DMS53 treated with DMSO at 0.1 percent for 48 hours (cell line): ENCODE results near the gene RAD52.

Experiments
- DNase-seq: peaks from one replicate; lab custom pipeline; 2025; ENCODE audit not compliant: unreplicated experiment; lab: John Stamatoyannopoulos, UW

The RAD52 gene

DNA sequence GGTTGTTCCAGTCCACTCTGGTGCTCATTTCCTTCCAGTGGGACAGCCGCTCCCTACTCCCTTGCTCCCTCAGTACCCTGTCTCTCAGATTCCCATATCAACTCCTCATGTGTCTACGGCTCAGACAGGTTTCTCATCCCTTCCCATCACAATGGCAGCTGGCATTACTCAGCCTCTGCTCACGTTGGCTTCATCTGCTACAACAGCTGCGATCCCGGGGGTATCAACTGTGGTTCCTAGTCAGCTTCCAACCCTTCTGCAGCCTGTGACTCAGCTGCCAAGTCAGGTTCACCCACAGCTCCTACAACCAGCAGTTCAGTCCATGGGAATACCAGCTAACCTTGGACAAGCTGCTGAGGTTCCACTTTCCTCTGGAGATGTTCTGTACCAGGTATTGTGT is 69.9 kb downstream of the RAD52 start:
- DNase-seq, result no peak

DNA sequence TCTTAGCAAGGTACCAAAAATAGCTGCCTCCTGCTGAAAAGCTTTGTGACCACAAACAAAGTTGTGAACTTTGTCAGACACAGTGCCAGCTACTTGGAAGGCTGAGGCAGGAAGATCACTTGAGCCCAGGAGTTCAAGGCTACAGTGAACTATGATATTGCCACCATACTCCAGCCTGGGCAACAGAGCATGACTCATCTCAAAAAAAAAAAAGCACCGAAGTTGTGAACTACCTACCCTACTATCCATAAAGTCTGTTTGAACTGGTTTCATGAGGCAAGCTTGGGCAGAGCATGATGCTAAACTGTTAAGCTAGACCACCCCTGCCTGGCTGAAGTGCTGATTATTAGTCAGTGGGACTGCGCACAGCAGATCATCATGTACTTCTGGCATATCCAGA is 75.5 kb downstream of the RAD52 start:
- no peak for DNase-seq

DNA sequence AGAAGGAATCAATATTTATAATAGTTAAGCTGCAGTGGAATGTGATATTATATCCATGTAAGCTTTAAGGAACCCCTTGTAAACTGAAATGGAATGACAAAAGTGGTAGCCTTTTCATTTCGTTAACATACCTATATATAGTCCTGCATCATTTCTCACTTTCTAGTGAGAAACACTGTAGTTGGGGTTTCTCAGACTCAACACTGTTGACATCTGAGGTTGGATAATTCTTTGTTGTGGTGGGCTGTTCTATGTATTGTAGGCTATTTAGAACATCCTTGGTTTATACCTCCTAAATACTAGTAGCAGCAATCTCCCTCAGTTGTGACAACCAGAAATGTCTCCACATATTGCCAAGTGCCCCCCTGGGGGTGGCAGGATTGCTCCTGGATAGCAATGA is 79.1 kb downstream of the RAD52 start:
- DNase-seq, result no peak

DNA sequence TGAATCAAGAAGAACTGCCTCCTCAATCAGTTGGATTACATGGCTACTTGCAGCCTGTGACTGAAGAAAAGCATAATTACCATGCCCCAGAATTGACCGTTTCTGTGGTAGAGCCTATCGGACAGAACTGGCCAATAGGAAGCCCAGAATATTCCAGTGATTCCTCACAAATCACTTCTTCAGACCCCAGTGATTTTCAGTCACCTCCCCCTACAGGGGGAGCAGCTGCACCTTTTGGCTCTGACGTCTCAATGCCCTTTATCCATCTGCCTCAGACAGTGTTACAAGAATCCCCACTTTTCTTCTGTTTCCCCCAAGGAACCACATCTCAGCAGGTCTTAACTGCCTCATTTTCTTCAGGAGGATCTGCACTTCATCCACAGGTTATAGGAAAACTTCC is 80.8 kb downstream of the RAD52 start:
- DNase-seq, result no peak

DNA sequence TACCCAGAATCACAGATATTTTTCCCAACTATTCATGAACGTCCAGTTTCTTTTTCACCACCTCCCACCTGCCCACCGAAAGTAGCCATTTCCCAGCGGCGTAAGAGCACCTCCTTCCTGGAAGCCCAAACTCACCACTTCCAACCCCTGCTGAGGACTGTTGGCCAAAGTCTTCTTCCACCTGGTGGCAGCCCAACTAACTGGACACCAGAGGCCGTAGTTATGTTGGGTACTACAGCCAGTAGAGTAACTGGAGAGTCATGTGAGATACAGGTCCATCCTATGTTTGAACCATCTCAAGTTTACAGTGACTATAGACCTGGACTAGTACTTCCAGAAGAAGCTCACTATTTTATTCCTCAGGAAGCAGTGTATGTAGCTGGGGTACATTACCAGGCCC is 81.6 kb downstream of the RAD52 start:
- no peak for DNase-seq

DNA sequence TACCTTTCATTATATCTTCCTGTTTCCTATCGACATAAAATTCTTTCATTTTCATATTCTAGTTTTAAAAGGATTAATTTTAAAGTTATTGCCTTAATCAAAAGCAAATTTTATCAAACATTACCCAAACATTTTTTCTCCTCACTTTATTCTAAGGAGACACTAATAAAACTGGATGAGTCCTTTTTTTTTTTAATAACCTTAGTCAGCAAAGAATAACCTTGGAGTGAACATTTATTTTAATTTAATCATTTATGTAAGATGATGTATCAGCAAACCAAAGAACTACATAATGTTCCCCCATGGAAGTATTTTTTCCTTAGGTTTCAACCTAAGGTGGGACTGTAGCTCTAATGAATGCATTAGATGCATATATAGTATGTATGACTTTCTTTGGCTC is 83.9 kb downstream of the RAD52 start:
- DNase-seq, result no peak

DNA sequence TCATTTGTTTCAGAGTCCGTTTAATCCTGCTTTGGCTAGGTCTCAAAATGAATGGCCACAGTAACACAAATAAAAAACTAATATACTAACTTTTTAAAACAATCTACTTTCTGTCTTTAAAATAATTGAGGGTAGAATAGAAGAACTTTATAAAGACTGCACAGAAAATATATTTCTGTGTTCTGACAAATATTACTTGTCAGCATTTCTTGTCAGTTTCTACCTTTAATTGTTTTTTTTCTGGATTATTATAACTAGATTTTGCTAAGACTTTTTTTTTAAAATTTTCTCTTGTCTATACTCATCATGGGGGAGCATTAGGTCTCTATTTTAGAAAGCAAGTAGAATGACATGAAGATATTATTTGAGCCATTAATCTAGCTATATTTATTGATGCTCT is 86.2 kb downstream of the RAD52 start:
- no peak for DNase-seq

DNA sequence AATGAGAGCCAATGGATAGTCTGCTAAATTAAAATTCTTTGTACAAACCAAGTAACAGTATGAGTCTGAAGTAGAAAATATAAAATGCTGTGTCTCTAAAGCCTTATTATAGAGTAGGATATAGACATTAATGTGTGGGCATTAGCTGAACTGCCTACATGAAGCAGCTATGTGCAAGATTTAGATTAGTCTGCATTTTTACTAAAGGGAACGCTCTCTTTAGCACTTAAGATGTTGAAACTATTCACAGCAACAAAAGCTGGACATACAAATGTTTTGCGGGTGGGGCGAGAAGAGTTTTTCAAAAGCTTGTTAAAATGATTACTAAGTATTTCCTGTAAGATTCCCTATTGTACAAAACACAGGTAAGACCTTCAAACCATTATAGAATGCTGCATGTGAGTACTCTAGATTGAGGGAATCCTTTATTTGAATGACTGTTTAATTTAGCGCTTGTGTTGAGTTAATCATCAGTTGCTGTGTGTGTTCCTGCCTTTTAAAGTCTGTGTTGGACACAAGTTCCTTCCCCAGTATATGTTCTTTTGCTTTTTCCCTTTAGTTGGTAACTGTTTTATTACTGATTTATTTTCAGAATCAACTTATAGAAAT is 87.1 kb downstream of the RAD52 start:
- no peak for DNase-seq
